SU-DHL-6 (cell line): Measurements from ENCODE around the gene TMEM169.

Experiments
- H2AFZ ChIP-seq: fragments of 200-600 bp; sonication (generic); 2 replicates; pipeline ENCODE4 v1.6.1; 2014; ENCODE audit warnings: low read depth, mild to moderate bottlenecking, moderate library complexity, mixed read lengths, antibody characterized with exemption, low read length; ENCODE audit not compliant: severe bottlenecking
- H3F3A ChIP-seq: fragments of 200-600 bp; shearing (Covaris generic); 2 replicates; pipeline ENCODE4 v1.6.0; 2016; ENCODE audit warnings: antibody characterized with exemption, mild to moderate bottlenecking; ENCODE audit not compliant: insufficient read depth
- H3K27ac ChIP-seq: fragments of 200-600 bp; sonication (generic); 2 replicates; pipeline ENCODE4 v1.5.1; 2016; ENCODE audit warnings: low read depth, mild to moderate bottlenecking, low read length, moderate library complexity, mixed read lengths
- H3K27me3 ChIP-seq: fragments of 200-600 bp; sonication (generic), shearing (Covaris generic); 2 replicates; pipeline ENCODE4 v1.6.0; 2014; ENCODE audit warnings: mild to moderate bottlenecking, low read length
- H3K36me3 ChIP-seq: fragments of 200-600 bp; sonication (generic); 2 replicates; pipeline ENCODE4 v1.6.1; 2014; ENCODE audit warnings: mild to moderate bottlenecking, low read length, mixed read lengths
- H3K4me2 ChIP-seq: fragments of 300-600, 200-600 bp; shearing (Covaris generic), sonication (generic); 2 replicates; pipeline ENCODE4 v1.6.0; 2014; ENCODE audit warnings: low read length, low read depth, mild to moderate bottlenecking; ENCODE audit not compliant: poor library complexity, severe bottlenecking
- H3K4me3 ChIP-seq: fragments of 200-600 bp; sonication (generic); 2 replicates; pipeline ENCODE4 v1.5.1; 2014; ENCODE audit warnings: antibody characterized with exemption, low read length, mild to moderate bottlenecking, mixed read lengths; ENCODE audit not compliant: insufficient read depth, poor library complexity, severe bottlenecking
- H3K79me2 ChIP-seq: fragments of 200-600 bp; sonication (generic); 2 replicates; pipeline ENCODE4 v1.6.1; 2014; ENCODE audit warnings: mild to moderate bottlenecking, low read length, moderate library complexity; ENCODE audit not compliant: insufficient read depth
- H3K9ac ChIP-seq: fragments of 200-600 bp; sonication (generic); 2 replicates; pipeline ENCODE4 v1.7.0; 2014; ENCODE audit warnings: mild to moderate bottlenecking, low read length
- H3K9me2 ChIP-seq: fragments of 200-600 bp; sonication (generic); replicated peaks from 2 replicates; pipeline ENCODE4 v1.6.1; 2014; ENCODE audit warnings: low read length; ENCODE audit not compliant: insufficient read depth
- H3K9me3 ChIP-seq: fragments of 200-600 bp; sonication (generic); 2 replicates; pipeline ENCODE4 v1.6.1; 2014; ENCODE audit warnings: low read length, mixed read lengths; ENCODE audit not compliant: insufficient read depth
- H4K20me1 ChIP-seq: fragments of 200-600 bp; sonication (generic); 2 replicates; pipeline ENCODE4 v1.6.1; 2014; ENCODE audit warnings: low read depth, mild to moderate bottlenecking, antibody characterized with exemption, low read length, moderate library complexity, mixed read lengths
- EZH2phosphoT487 ChIP-seq: fragments of 200-600 bp; sonication (generic), shearing (Covaris generic); conservative IDR thresholded peaks from 2 replicates; pipeline ENCODE4 v1.6.1; 2018; ENCODE audit warnings: mild to moderate bottlenecking, antibody characterized with exemption, low read length, moderate library complexity, mixed read lengths
- TF ChIP-seq, protein P1 (sequence below): fragments of 200-600 bp; sonication (generic); IDR thresholded peaks from one replicate; pipeline ENCODE4 v1.5.1; 2017; ENCODE audit warnings: antibody characterized with exemption, mild to moderate bottlenecking, low read length, moderate library complexity; ENCODE audit not compliant: insufficient read depth, poor library complexity, severe bottlenecking

TMEM169 gene

DNA sequence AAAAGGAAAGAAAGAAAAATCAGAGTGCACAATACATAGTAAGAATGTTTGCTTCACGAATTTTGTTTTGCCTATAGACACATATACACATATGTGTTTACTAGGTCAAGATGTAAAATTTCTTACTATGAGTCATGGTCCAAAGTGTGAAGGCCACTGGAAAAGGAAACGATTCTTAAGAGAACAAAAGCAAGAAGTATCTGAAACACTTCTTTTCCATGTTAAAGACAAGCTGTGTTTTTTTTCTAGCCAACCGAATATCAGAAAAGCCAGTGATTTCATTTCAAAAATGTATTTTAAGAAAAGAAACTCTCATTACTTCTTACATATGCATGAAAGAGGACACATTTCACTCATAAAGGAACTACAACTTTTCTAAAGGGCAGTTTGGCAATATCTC is 25.0 kb upstream of the TMEM169 start:
- H3K79me2 ChIP-seq: no peaks in the 10 kb centered on the region
- H3K36me3 ChIP-seq: no peaks in the 10 kb centered on the region
- H3K9me3 ChIP-seq: no peaks in the 10 kb centered on the region
- H3K27me3 ChIP-seq: no peaks in the 10 kb centered on the region
- H3K4me2 ChIP-seq: no peak overlapping the region
- H4K20me1 ChIP-seq: no peaks in the 10 kb centered on the region
- H3F3A ChIP-seq: no peaks in the 10 kb centered on the region
- no peak overlapping the region for H2AFZ ChIP-seq
- H3K27ac ChIP-seq: no peak overlapping the region
- H3K9me2 ChIP-seq: no peaks in the 10 kb centered on the region
- no peak overlapping the region for H3K9ac ChIP-seq
- TF ChIP-seq, protein P1, sequence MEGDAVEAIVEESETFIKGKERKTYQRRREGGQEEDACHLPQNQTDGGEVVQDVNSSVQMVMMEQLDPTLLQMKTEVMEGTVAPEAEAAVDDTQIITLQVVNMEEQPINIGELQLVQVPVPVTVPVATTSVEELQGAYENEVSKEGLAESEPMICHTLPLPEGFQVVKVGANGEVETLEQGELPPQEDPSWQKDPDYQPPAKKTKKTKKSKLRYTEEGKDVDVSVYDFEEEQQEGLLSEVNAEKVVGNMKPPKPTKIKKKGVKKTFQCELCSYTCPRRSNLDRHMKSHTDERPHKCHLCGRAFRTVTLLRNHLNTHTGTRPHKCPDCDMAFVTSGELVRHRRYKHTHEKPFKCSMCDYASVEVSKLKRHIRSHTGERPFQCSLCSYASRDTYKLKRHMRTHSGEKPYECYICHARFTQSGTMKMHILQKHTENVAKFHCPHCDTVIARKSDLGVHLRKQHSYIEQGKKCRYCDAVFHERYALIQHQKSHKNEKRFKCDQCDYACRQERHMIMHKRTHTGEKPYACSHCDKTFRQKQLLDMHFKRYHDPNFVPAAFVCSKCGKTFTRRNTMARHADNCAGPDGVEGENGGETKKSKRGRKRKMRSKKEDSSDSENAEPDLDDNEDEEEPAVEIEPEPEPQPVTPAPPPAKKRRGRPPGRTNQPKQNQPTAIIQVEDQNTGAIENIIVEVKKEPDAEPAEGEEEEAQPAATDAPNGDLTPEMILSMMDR: no peak
- no peak for TF ChIP-seq EZH2phosphoT487
- no peak overlapping the region for H3K4me3 ChIP-seq

DNA sequence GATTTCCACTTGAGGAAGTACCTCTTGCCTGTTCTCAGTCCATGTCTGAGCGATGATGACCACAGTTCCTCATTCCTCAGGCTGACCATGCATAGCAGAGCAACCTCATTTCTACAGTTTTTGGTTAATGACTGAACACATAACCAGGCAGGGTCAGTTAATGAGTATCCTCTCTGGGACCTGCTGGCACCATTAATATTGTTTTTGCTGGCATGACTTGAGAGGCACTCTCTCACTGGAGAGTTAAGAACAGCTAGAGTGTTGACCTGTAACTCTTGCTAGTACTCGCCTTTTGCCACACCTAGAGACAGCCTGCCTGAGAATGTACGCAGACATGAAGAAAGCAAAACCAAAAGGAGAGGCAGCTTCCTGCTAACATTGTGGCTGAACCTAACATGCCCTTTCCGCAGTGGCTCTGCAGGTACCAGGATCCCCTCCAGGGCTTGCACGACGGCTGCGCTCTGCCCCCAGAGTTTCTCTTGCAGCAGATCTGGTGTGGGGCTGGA is 24.0 kb upstream of the TMEM169 start:
- Histone ChIP-seq H3K36me3 (no peaks in the 10 kb centered on the region), H3K79me2 (no peaks in the 10 kb centered on the region), H3F3A (no peaks in the 10 kb centered on the region), H3K4me2 (no peak overlapping the region), H3K4me3 (no peak overlapping the region), H2AFZ (no peak overlapping the region), H3K27me3 (no peaks in the 10 kb centered on the region), H3K9me3 (no peaks in the 10 kb centered on the region), H3K9ac (no peak overlapping the region), H3K9me2 (no peaks in the 10 kb centered on the region), H3K27ac (no peak overlapping the region), H4K20me1 (no peaks in the 10 kb centered on the region)
- no peak for TF ChIP-seq EZH2phosphoT487
- TF ChIP-seq, protein P1: no peak

- TF ChIP-seq, protein P1: no peak
- TF ChIP-seq EZH2phosphoT487: no peak
- Histone ChIP-seq H3K9me2 (no peaks in the 10 kb centered on the region), H3K79me2 (no peaks in the 10 kb centered on the region), H3K27ac (no peak overlapping the region), H3K27me3 (no peaks in the 10 kb centered on the region), H2AFZ (no peak overlapping the region), H4K20me1 (no peaks in the 10 kb centered on the region), H3K4me3 (no peak overlapping the region), H3K36me3 (no peaks in the 10 kb centered on the region), H3K9me3 (no peaks in the 10 kb centered on the region), H3K4me2 (no peak overlapping the region), H3K9ac (no peak overlapping the region), H3F3A (no peaks in the 10 kb centered on the region)
Measured at GRCh38 chr2:216059233-216059834, 22.4 kb upstream of the TMEM169 start.
